Activated CD8-positive, alpha-beta memory T cell treated with anti-CD3 and anti-CD28 coated beads, Interleukin-2, amount 50 U/mL, for 48 hours (primary cell): ENCODE data around the gene ARMC7.
"Not testable (repeated sequence)": the region's sequence is repeated elsewhere in the genome, so short reads cannot be mapped to it uniquely, and the experiment has no call there.

Source experiments
- DNase-seq: peaks from one replicate; pipeline ENCODE4 v3.0.0-alpha.2; 2020

The ARMC7 gene

GRCh38 chr17:75103601-75104554 lies 5.9 kb upstream of the ARMC7 start:
- no peak for DNase-seq

- no peak for DNase-seq
Observed at GRCh38 chr17:75105126-75106080, 4.4 kb upstream of the ARMC7 start.

DNA sequence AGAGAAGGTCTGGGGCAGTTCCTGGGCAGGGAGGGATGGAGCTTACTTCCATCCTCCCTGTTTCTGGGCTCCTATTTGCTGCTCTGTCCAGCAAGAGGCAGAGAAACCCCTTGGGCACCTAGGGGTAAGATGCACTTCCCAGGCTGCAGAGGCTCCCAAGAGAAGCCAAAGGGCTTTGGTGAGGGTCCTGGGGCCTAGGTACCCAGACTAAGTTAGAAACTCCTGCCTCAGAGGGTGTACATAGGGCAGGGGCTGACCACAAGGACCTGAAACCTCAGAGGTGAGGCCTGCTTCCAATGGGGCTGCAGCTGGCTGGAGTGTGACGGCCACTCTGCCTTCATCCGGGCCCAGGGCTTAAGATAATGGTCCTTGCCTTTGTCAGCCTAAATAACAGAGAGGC lies 1.6 kb upstream of the ARMC7 start:
- DNase-seq = no peak

- peak; percentile 68 for DNase-seq
Observed at GRCh38 chr17:75109046-75109406, 743 bp upstream of the ARMC7 start.

- peak; percentile 65 for DNase-seq
Observed at GRCh38 chr17:75110234-75110937, 617 bp downstream of the ARMC7 start.

DNA sequence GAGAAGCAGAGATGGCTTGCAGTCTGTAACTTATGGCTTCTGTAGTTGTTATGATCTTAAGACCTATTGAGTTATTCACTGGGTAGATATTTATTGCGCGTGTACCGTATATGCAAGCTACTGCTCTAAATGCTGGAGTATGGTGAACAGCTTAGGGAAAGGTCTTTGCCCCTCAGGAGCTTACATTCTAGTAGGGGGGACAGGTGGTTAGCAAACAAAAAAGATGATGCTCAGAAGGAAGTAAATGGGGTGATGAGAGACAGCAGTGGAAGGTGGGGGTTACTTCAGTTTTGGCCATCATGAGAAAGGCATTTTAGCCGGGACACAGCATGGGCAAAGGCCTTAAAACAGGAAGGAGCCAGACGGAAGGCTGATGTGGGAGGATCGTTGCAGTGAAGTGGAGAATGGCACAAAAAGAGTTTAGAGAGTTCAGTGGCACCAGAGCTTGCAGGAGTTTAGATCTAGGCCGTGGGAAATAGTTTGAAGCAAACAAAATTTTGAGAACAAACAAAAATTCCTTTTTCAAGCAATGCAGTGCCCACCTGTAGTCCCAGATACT lies 2.1 kb downstream of the ARMC7 start:
- DNase-seq = no peak

GRCh38 chr17:75113798-75114551 lies 4.2 kb downstream of the ARMC7 start:
- peak; percentile 95 for DNase-seq

DNA sequence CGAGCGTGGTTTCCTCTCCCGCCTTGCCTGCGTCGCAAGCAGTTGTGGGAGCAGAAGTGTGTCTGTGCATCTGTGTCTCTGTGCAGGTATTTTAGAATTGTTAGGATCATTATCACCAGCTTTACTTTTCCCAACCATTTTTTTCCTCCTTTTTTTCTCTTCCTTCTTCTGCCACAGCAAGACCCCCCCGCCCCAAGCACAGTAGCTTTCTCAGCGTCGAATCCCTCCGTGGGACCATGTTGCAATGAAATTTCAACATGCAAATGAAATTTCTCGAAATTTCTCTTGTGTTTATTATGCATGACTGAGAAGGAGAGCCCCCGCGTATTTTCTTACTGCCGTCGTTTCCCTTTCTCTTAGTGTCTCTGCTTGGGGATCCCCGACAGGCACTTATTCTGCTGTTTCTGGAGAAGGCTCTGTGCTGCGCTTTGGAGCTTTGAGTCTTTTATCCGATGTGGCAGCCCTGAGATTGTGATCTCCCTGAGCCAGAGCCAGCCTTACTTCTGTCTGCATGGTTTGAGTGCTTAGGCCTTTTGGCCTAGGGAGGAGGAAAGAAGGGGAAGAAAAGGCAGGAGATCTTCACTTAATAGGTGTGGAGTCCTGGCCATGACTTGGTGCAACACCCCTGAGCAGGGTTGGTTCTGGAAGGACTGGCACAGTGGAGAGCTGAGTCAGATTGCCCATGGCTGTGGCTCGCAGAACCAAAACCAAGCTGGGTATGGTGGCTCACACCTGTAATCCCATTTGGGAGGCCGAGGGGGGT lies 5.0 kb downstream of the ARMC7 start:
- no peak for DNase-seq

DNA sequence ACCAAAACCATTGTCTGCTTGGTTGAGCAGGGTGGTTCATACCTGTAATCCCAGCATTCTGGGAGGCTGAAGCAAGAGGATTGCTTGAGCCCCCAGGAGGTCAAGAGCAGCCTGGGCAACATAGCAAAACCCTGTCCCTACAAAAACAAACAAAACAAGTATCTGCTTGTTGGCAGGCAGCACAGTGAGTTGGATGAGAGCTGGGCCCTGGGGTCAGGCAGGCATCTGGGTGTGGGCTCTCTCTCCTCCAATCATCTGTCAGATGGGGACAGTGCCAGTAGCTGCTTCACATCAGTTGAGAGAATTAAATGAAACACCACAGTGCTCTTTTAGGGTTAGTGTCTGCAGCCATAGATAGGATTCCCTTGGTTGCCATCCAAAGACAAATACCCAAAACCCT lies 5.8 kb downstream of the ARMC7 start:
- DNase-seq = no peak

DNA sequence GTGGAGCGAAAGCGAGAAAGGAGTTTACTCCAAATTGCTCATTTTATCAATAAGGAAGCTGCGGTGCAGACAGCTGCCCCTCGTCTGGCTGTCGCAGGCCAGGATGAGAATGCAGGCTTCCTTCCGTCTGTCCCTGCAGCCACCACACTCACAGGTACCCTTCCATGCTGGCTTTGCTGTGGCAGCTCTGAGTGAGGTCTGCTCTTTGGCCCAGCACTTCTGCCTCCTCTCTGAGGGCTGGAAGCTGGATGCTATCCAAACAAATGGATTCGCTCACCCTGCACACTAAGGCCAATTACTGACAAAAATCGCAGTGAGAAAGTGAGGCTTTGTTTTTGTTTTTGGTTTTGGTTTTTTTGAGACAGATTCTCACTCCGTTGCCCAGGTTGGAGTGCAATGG lies 7.0 kb downstream of the ARMC7 start:
- no peak for DNase-seq

DNA sequence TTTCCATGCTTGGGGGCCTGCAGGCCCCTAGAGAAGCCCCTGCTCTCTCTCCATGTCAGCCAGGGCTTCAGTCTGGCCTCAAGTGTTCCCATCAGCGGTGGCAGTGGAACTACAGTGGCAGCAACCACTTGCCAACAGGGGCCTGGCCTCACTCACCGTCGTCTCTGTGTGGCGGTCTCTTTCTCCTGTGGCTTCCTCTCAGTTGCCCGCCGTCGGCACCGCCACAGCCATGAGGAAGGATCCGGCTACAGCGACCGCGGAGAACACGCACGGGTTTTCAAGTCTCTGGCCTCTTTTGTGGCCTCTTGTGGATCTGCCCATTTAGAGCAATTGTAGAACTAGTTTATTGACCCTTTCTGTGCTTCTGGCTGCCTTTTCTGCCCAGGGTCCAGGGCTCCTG lies 8.5 kb downstream of the ARMC7 start:
- no peak for DNase-seq

GRCh38 chr17:75124041-75124818 lies 14.5 kb downstream of the ARMC7 start:
- peak; percentile 66 for DNase-seq

DNA sequence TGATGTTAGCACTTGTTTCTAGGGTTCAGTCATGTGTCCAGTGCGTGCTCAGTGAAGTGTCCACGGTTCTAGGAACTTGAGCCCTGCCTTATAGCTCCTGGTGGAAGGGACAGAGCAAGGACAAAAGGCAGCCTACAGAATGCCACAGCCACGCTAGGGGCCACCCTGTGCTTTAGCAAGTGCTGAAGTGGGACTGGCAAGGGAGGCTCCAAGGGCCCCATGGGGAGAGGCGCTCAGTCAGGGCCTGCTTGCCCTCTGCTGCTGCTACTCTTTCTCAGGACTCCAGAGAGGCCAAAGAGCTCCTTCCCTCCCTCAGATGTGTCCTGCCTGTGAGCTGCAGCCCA lies 15.0 kb downstream of the ARMC7 start:
- DNase-seq = no peak

DNA sequence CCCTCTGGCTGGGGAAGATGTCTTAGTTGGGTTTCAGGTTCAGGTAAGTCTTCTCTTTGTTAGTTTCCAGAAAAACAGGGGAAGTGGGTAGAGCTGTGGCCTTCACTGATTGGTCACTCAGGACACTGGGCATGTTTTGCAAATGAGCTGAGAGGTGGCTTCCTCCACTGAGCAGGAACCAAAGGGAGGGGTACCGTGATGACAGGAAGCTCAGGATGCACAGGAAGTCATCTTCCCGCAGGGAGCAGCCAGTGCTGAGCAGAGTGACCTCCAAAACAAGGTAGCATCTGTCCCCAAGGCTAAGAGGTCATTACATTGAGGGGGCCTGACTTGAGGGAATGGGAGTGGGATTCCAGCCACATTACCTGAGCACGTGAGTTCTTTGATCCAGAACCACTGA lies 16.2 kb downstream of the ARMC7 start:
- no peak for DNase-seq

DNA sequence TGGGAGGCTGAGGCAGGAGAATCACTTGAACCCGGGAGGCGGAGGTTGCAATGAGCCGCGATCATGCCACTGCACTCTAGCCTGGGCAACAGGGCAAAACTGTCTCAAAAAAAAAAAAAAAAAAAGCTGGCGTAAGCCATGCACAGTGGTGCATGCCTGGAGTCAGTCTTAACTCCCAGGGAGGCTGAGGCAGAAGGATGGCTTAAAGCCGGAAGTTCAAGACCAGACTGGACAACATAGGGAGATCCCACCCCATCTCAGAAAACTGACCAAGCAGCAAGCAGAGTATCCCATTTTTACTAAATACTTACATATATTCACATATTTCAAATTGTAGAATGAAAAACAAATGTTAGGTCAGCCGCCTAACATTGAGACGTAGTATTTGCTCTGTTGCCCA lies 17.2 kb downstream of the ARMC7 start:
- DNase-seq = no peak

- not testable (repeated sequence) for DNase-seq
Observed at GRCh38 chr17:75127936-75128335, 18.2 kb downstream of the ARMC7 start.

GRCh38 chr17:75128694-75129505 lies 19.1 kb downstream of the ARMC7 start:
- no peak for DNase-seq

DNA sequence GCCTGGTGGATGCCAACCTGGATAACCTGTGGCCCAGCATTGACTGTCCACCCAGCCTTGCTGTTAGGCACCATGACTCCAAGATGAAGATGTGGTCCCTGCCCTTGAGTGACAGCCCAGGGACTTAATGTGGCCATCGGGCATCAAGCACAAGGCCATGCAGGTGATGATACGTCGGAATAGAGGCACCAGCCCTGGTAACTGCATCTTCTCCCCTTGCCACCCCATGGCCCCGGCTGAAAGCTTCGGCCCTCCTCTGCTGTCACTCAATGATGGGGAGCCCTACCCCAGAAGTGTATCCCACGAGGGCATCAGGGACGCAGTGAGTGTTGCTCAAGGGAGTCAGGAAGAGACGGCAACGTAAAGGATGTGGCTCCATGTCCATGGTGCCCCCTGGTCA lies 19.8 kb downstream of the ARMC7 start:
- DNase-seq = no peak

GRCh38 chr17:75130059-75130631 lies 20.4 kb downstream of the ARMC7 start:
- DNase-seq = no peak
